Spinal cord (tissue), 10 donors: Measurements from ENCODE around the gene KCP. TPM values are rescaled to one million over a fixed set of nuclear protein-coding genes. Genes with fewer than 3 reads are reported as not detected.

Experiments used
- DNase-seq, 6 donors: peaks; one replicate each; pipeline versions ENCODE4 v3.0.0 to v3.0.0-alpha.2; 2013 to 2015; ENCODE audit warnings: low spot score in 6 of 6, low read depth in 4 of 6
- H3K27ac ChIP-seq: one replicate; pipeline ENCODE4 v1.5.1; 2013; ENCODE audit warnings: low read depth, low read length, control low read depth
- H3K27me3 ChIP-seq: one replicate; pipeline ENCODE4 v1.6.1; 2013; ENCODE audit warnings: low read length; ENCODE audit not compliant: control insufficient read depth, insufficient read depth
- H3K36me3 ChIP-seq: one replicate; pipeline ENCODE4 v1.6.1; 2013; ENCODE audit warnings: low read length; ENCODE audit not compliant: control insufficient read depth, insufficient read depth
- H3K4me1 ChIP-seq: one replicate; pipeline ENCODE4 v1.6.1; 2013; ENCODE audit warnings: low read length; ENCODE audit not compliant: control insufficient read depth, insufficient read depth
- H3K4me3 ChIP-seq: one replicate; pipeline ENCODE4 v1.5.1; 2013; ENCODE audit warnings: low read depth, low read length, control low read depth
- H3K9me3 ChIP-seq: one replicate; pipeline ENCODE4 v1.6.1; 2013; ENCODE audit warnings: low read length; ENCODE audit not compliant: control insufficient read depth, insufficient read depth
- WGBS: methylation state at CpG from one replicate; pipeline ENCODE4 v1.1.5; 2013; ENCODE audit warnings: missing lambda C conversion rate; ENCODE audit not compliant: insufficient coverage; 5-methylcytosine and 5-hydroxymethylcytosine counted together
- polyA plus RNA-seq, 2 donors: library from polyadenylated mRNA; unstranded; fragments of 120-200 nt; gene quantifications; one replicate each; pipeline ENCODE4 v1.2.1, GENCODE V29; 2013; ENCODE audit not compliant: insufficient read length in 2 of 2
- total RNA-seq, 2 donors: library from RNA; depleted of rRNA in 1 of 2; stranded (reverse); fragments of 120-200 nt in 1 of 2; fragments of >200 nt in 1 of 2; gene quantifications; one replicate each; pipeline versions ENCODE4 v1.2.3 to v1.2.4, GENCODE V29; 2013 to 2014
- donor health status: healthy.

Gene KCP
- total and polyA plus RNA-seq, 4 donors = 0.40 to 2.3 (median 1.6) TPM

DNA sequence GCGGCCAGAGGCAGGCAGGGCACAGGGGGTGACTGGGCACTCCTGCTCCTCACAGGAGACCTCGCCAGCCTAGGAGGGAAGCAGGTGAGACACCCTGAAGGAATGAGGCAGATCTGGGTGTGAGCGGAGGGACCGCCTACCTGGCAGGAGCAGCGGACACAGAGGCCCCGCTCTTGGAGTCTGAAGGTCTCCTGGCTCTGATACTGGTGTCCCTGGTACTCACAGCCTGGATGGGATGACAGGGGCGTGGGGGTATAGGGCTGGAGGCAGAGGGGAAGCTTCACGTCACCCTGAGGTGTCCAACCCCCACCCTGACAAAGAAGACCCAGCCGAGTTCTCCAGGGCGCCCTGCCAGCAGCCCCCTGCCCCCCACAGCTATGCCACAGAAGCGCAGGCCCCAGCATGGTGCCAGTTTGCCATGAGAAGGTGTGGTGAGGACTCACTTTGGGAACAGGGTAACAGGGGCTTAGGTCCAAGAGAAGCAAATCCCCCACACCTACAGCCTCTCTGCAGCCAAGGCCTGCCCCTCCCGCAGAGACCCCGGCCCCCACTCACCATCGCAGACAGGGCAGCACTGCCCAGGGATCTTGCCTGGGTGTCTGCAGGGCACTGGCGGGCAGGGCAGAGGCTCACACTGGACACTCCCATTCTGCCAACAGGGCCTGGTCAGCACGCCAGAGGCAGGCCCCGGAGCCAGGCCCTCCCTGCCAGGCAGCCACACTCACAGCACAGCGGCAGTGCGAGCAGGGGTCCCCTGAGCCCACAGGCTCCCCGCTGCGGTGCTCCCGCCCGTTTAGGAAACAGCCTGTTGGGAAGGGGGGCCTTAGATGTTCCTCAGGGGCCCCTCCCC is 17.0 kb downstream of the KCP start:
- no peak for DNase-seq
- H3K36me3 ChIP-seq = no peaks in the 10 kb centered on the region
- H3K4me1 ChIP-seq = peaks cover 4% of the 10 kb centered on the region
- peaks cover 33% of the 10 kb centered on the region for H3K27me3 ChIP-seq
- WGBS = 85% methylated on average over 17 of the region's 23 CpGs
- H3K27ac ChIP-seq = no peak overlapping the region
- no peaks in the 10 kb centered on the region for H3K9me3 ChIP-seq
- no peak overlapping the region for H3K4me3 ChIP-seq

DNA sequence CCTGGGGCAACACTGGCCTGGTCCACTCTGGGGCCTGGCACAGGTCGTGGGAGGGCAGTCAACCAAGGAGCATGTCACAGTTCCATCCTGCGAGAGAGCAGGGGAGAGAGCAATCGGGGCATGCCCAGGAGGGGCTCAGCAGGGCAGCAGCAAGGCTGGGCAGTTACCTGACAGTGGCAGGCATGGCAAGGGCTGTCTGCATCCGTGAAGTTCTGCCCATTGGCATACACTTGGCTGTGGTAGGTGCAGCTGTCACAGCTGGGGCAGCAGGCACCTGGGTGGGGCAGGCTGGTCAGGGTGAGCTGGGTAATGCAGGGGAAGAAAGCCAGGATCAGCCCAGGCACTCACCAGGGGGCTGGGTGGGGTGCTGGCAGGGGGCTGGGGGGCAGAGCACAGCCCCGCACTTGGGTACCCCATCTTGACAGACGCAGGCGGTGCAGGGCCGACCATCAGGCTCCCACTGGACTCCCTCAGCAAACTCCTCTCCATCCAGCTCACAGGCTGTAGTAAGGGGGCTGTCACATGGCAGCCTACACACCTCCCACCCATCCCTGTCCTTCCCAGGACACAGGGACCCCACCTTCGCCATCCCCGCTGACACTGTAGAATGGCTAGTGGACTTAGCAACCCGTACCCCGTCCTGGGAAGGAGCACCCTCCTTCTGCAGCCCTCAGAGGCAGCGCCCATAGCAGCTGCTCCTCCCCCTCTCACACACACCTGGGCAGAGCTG is 17.8 kb downstream of the KCP start:
- H3K9me3 ChIP-seq = no peaks in the 10 kb centered on the region
- H3K36me3 ChIP-seq = no peaks in the 10 kb centered on the region
- no peak overlapping the region for H3K27ac ChIP-seq
- H3K4me3 ChIP-seq = no peak overlapping the region
- DNase-seq = no peak
- 97% methylated on average over 12 of the region's 13 CpGs for WGBS
- peaks cover 37% of the 10 kb centered on the region for H3K27me3 ChIP-seq
- H3K4me1 ChIP-seq = peaks cover 4% of the 10 kb centered on the region

DNA sequence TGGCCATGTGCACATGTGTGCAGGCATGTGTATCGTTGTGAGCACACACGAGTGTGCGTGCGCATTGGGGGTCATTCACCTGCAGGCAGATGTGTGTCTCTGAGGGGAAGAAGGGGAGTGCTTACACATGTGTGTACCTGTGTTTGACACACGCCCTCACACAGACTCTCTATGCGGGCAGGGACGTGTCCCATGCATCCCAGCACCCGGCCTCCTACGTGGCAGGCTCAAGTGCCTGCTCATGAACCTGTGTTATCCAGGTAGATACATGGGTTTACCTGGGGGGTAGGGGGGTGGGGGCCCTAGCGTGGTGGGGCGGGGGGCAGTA is 18.6 kb downstream of the KCP start:
- 89% methylated on average over 4 of the region's 11 CpGs for WGBS
- no peak overlapping the region for H3K27ac ChIP-seq
- peaks cover 37% of the 10 kb centered on the region for H3K27me3 ChIP-seq
- DNase-seq = no peak
- no peak overlapping the region for H3K4me3 ChIP-seq
- H3K4me1 ChIP-seq = peaks cover 4% of the 10 kb centered on the region
- no peaks in the 10 kb centered on the region for H3K36me3 ChIP-seq
- no peaks in the 10 kb centered on the region for H3K9me3 ChIP-seq

DNA sequence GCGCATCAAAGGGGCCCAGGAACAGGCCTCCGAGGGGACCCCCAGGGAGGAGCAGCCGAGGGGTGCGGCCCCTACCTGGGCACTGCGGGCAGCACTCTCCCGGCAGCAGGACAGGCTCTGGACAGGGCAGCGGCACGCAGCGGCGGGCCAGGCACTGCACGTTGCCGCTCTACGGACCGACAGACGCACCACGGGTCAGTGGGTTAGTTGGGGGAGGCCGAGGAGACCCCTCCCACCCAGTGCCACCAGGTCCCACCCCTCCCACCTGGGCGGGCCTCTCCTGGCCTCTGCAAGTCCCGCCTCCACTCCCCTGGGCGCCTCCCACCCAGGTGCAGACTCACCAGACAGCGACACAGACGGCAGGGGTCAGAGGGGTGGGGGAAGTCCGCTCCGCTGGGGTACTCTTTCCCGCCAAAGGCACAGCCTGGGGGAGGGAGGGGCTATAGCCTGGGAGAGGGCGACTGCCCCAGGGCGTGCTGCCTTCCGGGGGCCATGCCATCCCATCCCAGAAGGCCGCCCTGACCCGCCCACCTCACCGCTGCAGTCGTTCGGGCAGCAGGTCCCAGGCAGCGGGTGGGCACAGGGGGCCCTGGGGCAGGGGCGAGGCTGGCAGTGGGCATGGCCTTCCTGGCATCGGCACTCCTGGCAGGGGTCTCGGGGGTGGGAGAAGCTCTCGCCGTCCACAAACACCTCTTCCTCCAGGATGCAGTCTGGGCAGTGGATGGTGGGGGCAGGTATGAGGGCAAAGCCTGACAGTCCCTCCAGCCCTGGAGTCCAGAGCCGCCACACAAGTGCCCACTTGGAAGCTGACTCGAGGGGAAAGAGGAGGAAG is 19.2 kb downstream of the KCP start:
- no peak for DNase-seq
- WGBS = 21% methylated on average over 37 of the region's 41 CpGs
- Histone ChIP-seq H3K4me3 (no peak overlapping the region), H3K27me3 (peaks cover 37% of the 10 kb centered on the region), H3K9me3 (no peaks in the 10 kb centered on the region), H3K4me1 (peaks cover 4% of the 10 kb centered on the region), H3K27ac (no peak overlapping the region), H3K36me3 (no peaks in the 10 kb centered on the region)

DNA sequence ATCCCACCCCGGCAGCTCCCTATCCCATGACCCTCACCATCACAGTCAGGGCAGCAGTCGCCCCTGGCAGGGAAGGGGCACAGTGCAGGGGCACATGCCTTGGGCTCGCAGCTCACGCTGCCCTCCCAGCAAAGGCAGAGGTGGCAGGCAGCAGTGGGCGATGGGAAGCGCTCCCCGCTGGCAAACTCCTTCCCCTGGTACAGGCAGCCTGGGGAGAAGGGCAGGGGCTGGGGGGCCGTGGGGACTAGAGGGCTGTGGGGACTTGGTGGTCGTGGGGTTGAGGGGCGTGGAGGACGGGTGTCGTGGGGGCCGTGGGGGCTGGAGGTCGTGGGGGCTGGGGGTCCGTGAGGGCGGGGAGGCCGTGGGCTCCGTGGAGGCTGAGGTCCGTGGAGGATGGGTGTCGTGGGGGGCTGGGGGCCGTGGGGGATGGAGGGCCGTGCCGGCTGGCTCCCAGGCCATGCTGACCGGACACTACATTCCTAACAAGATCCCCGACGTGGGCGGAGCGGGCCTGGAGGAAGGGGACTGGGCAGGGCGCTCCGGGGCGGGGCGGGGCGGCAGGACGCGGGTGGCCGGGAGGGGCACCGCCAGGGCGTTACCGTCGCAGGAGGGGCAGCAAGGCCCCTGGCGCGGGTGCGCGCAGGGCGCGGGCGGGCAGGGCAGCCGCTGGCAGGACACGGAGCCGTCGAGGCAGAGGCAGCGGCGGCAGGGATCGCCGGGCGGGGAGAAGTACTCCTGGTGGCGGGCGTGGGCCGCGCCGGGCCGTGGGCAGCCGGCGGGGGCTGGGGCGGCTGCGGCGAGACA is 20.0 kb downstream of the KCP start:
- 16% methylated on average over 51 of the region's 67 CpGs for WGBS
- Histone ChIP-seq H3K4me1 (peaks cover 4% of the 10 kb centered on the region), H3K9me3 (no peaks in the 10 kb centered on the region), H3K36me3 (no peaks in the 10 kb centered on the region), H3K27me3 (peaks cover 37% of the 10 kb centered on the region), H3K4me3 (no peak overlapping the region), H3K27ac (no peak overlapping the region)
- DNase-seq = no peak

DNA sequence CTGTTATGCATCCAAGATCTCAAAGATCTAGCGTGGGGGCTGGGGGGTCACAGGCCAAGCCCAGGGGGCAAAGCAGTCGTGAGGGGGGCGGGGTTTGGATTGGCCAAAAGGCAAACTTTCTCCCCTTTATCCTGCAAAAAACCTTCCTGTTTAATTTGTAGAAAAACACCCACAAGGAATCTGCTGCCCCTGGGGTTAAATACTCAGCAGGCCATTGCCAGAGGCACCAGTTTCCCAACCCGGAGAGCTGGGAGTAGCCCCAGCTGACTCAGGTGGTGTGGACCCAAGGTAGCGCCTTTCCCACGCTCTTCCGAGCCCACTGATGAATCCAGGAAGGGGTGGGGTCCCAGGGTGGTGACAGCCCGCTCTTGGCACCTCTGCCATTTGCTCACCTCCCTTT is 21.4 kb downstream of the KCP start:
- no peak overlapping the region for H3K27ac ChIP-seq
- no peak for DNase-seq
- no peaks in the 10 kb centered on the region for H3K9me3 ChIP-seq
- 56% methylated on average over 2 of the region's 8 CpGs for WGBS
- peaks cover 4% of the 10 kb centered on the region for H3K4me1 ChIP-seq
- H3K4me3 ChIP-seq = no peak overlapping the region
- H3K27me3 ChIP-seq = peaks cover 37% of the 10 kb centered on the region
- H3K36me3 ChIP-seq = no peaks in the 10 kb centered on the region

DNA sequence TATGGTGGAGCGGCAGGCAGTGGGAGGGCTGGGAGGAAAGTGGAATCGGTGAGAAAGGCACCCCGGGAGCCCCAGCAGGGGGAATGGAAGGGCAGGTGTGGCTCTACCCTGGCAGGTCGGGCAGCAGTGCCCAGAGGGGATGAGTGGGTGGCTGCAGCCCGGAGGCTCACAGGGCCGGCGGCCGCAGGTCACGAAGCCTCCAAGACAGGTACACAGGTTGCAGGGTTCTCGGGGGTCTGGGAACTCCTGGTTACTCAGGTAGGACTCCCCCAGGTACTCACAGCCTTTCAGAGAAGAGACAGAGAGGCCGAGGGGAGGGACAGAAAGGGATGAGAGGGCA is 21.8 kb downstream of the KCP start:
- Histone ChIP-seq H3K4me3 (no peak overlapping the region), H3K36me3 (no peaks in the 10 kb centered on the region), H3K27me3 (peaks cover 35% of the 10 kb centered on the region), H3K27ac (no peak overlapping the region), H3K4me1 (peaks cover 4% of the 10 kb centered on the region), H3K9me3 (no peaks in the 10 kb centered on the region)
- DNase-seq = no peak
- 73% methylated on average over 11 of the region's 11 CpGs for WGBS

DNA sequence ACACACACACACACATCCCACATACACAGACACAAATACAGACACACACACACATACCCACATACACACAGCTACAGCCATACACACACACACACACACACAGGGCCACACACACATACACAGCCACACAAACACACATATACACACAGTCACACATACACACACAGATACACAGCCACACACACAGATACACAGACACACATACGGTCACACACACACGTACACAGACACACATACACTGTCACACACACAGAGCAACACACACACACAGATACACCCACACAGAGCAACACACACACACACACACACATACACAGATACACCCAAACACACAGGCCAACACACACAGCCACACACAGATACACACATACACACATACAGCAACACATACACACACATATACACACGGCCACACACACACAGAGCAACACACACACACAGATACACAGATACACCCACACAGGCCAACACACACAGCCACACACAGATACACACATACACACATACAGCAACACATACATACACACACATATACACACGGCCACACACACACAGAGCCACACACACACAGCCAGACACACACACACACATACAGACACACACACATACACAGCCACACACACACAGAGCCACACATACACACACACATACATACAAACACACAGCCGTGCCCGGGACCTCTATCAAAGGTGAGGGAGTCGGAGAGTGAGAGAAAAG is 22.3 kb downstream of the KCP start:
- Histone ChIP-seq H3K4me3 (no peak overlapping the region), H3K27ac (no peak overlapping the region), H3K4me1 (peaks cover 4% of the 10 kb centered on the region), H3K36me3 (no peaks in the 10 kb centered on the region), H3K9me3 (no peaks in the 10 kb centered on the region), H3K27me3 (peaks cover 32% of the 10 kb centered on the region)
- WGBS = 79% methylated on average over 6 of the region's 7 CpGs
- DNase-seq = no peak
